ENCODE results near the gene RNPEPL1. TPM values are rescaled to one million over a fixed set of nuclear protein-coding genes. Genes with fewer than 3 reads are reported as not detected.
"Not testable (repeated sequence)": the region's sequence is repeated elsewhere in the genome, so short reads cannot be mapped to it uniquely, and the experiment has no call there.

The RNPEPL1 gene
- total RNA-seq, 1 donor from 2014 or later, result 29.2 TPM

DNA sequence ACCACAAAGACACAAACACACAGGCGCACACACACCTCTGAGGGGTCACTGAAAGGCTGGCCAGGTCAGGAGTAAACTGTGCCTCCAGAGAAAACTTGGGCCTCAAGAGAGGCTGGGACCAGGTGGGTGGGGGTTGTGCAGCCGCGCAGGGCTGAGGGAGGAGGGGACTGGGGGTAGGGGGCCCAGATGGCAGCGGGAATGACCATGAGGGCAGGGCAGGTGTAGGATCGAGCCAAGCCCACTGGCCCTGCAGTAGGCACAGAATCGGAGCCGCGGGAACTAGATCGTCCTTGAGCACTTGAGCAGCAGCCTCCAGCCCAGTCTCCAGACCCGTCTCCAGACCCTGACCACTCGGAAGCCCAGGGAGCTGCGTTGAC is 47.3 kb upstream of the RNPEPL1 start:
- Mint-ChIP-seq H3K9me3 (ENCODE audit: unreplicated experiment) (peaks cover 20% of the 10 kb centered on the region), H3K4me3 (ENCODE audit: unreplicated experiment) (no peak overlapping the region), H3K27ac (ENCODE audit: unreplicated experiment) (peak overlapping the region; percentile 39), H3K27me3 (ENCODE audit: unreplicated experiment) (peaks cover 15% of the 10 kb centered on the region), H3K4me1 (ENCODE audit: unreplicated experiment) (peaks cover 7% of the 10 kb centered on the region), H3K36me3 (ENCODE audit: low read depth, unreplicated experiment) (peaks cover 34% of the 10 kb centered on the region)
- TF ChIP-seq, protein P1, sequence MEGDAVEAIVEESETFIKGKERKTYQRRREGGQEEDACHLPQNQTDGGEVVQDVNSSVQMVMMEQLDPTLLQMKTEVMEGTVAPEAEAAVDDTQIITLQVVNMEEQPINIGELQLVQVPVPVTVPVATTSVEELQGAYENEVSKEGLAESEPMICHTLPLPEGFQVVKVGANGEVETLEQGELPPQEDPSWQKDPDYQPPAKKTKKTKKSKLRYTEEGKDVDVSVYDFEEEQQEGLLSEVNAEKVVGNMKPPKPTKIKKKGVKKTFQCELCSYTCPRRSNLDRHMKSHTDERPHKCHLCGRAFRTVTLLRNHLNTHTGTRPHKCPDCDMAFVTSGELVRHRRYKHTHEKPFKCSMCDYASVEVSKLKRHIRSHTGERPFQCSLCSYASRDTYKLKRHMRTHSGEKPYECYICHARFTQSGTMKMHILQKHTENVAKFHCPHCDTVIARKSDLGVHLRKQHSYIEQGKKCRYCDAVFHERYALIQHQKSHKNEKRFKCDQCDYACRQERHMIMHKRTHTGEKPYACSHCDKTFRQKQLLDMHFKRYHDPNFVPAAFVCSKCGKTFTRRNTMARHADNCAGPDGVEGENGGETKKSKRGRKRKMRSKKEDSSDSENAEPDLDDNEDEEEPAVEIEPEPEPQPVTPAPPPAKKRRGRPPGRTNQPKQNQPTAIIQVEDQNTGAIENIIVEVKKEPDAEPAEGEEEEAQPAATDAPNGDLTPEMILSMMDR (IDR thresholded peaks at IDR 0.05; ENCODE audit: unreplicated experiment), result no peak
- DNase-seq (ENCODE audit: low spot score), result no peak

DNA sequence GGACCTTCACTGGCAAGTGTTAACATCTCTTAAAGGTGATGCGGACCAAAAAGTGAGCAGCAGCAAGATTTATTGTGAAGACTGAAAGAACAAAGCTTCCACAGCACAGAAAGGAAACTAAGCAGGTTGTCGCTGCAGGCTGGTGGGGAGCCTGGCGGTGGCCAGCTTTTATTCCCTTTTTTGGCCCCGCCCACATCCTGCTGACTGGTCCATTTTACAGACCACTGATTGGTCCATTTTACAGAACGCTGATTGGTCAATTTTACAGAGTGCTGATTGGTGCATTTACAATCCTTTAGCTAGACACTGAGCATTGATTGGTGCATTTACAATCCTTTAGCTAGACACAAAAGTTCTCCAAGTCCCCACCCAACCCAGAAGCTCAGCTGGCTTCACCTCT is 46.4 kb upstream of the RNPEPL1 start:
- DNase-seq (ENCODE audit: low spot score); H3K27ac Mint-ChIP-seq (ENCODE audit: unreplicated experiment); H3K4me3 Mint-ChIP-seq (ENCODE audit: unreplicated experiment); H3K4me1 Mint-ChIP-seq (ENCODE audit: unreplicated experiment): not testable (repeated sequence)
- Mint-ChIP-seq H3K36me3 (ENCODE audit: low read depth, unreplicated experiment) (peaks cover 40% of the 10 kb centered on the region), H3K27me3 (ENCODE audit: unreplicated experiment) (peaks cover 17% of the 10 kb centered on the region), H3K9me3 (ENCODE audit: unreplicated experiment) (peaks cover 25% of the 10 kb centered on the region)

DNA sequence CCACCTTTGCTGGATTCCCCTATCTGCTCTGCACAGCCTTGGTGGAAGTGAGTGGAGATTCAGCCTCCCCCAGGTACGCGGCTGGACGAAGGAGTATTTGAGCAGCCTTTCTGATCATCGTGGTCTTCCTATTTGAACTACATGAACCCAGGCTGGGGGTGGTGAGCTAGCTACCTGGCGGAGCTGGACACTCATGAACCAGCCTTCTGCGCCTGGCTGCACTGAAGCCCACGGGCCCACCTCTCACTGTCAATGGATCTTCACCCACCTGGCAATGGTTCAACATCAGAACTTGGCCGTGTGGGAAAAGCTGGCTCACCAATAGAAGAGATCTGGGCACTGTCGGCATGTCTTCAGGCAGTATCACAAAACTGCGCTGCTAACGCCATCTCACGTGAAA is 45.9 kb upstream of the RNPEPL1 start:
- TF ChIP-seq, protein P1 (IDR thresholded peaks at IDR 0.05; ENCODE audit: unreplicated experiment), result no peak
- Mint-ChIP-seq H3K36me3 (ENCODE audit: low read depth, unreplicated experiment) (peaks cover 45% of the 10 kb centered on the region), H3K4me3 (ENCODE audit: unreplicated experiment) (peak overlapping the region; percentile 48), H3K27ac (ENCODE audit: unreplicated experiment) (no peak overlapping the region), H3K4me1 (ENCODE audit: unreplicated experiment) (peaks cover 7% of the 10 kb centered on the region), H3K9me3 (ENCODE audit: unreplicated experiment) (peaks cover 30% of the 10 kb centered on the region), H3K27me3 (ENCODE audit: unreplicated experiment) (peaks cover 22% of the 10 kb centered on the region)
- DNase-seq (ENCODE audit: low spot score), result no peak

DNA sequence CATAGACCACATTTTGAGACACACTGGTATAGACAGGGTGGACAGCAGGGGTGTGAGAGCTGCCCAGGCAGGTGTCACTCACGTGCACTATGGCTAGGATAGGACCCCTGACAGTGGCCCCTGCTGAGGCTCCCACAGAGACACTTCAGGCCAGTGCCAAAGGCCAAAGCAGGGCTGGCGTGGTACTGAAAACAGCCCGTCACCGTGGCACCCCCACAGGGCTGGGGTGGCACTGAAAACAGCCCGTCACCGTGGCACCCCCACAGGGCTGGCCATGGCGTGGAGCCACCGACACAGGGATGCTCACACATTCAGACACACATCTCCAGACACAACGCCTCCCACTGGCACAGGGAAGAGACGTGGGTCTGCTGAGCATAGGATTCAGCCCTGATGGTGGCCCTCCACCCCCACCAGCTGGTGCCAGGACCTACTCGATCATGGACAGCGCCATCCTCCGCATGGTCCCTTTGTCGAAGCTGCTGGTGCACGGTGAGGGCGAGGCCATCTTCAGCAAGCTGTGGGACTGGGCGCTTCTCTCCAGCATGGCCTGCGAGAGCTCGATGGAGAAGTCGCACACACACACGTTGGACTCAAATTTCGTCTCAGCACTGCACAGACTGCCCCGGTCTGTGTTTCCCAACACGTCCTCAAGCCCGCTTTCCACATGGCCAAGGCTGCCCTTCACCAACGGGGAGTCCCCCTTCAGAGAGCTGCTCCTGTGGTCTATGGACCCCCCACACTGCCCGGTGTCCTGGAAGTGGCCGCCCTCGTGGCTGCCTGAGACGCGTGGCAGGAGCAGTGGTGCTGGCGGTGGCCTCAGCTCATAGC is 44.6 kb upstream of the RNPEPL1 start:
- Mint-ChIP-seq H3K36me3 (ENCODE audit: low read depth, unreplicated experiment) (peaks cover 48% of the 10 kb centered on the region), H3K4me1 (ENCODE audit: unreplicated experiment) (peaks cover 3% of the 10 kb centered on the region), H3K27me3 (ENCODE audit: unreplicated experiment) (peaks cover 25% of the 10 kb centered on the region), H3K4me3 (ENCODE audit: unreplicated experiment) (peak overlapping the region; percentile 77), H3K27ac (ENCODE audit: unreplicated experiment) (no peak overlapping the region), H3K9me3 (ENCODE audit: unreplicated experiment) (peaks cover 34% of the 10 kb centered on the region)
- DNase-seq (ENCODE audit: low spot score), result no peak
- TF ChIP-seq, protein P1 (IDR thresholded peaks at IDR 0.05; ENCODE audit: unreplicated experiment), result no peak

DNA sequence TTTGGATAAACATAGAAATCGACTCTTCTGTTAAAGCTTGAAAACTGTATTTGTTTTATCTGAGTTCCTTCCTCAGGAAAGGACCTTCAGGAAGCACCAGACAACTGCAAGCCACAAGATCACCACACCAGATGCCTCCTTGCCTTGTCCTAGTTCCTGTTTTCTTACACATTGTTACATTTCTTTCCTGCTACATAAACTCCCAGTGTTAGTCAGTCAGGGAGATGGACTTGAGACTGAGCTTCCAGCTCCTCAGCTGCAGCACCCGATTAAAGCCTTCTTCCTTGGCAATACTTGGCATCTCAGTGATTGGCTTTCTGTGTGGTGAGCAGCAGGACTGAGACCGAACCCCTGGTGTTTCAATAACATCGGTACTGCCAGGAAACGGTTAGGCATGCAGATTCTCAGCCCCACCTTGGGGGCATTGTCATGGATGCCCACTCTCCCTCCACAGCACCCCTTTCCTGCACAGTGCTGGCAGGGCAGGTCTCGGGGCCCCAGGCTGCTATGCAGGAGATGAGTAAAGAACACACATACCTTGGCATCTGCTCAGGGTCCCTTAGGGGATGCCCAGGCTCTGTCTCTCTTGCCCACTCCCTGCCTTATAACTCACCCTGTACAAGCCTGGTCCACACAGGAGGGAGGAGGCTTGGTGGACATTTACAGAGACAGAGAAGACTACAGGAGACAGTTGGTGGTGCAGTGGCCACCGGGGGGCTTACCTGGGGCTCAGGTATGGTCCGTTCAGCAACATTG is 43.1 kb upstream of the RNPEPL1 start:
- peaks cover 34% of the 10 kb centered on the region for H3K9me3 Mint-ChIP-seq (ENCODE audit: unreplicated experiment)
- H3K4me3 Mint-ChIP-seq (ENCODE audit: unreplicated experiment), result no peak overlapping the region
- peaks cover 51% of the 10 kb centered on the region for H3K36me3 Mint-ChIP-seq (ENCODE audit: low read depth, unreplicated experiment)
- DNase-seq (ENCODE audit: low spot score), result no peak
- TF ChIP-seq, protein P1 (IDR thresholded peaks at IDR 0.05; ENCODE audit: unreplicated experiment), result no peak
- peaks cover 26% of the 10 kb centered on the region for H3K27me3 Mint-ChIP-seq (ENCODE audit: unreplicated experiment)
- no peak overlapping the region for H3K27ac Mint-ChIP-seq (ENCODE audit: unreplicated experiment)
- peaks cover 3% of the 10 kb centered on the region for H3K4me1 Mint-ChIP-seq (ENCODE audit: unreplicated experiment)

Measured in endothelial cell (in vitro differentiated cells).